DOHH2 (cell line): ENCODE measurements around the gene STK32C.
"Not testable (repeated sequence)": the region's sequence is repeated elsewhere in the genome, so short reads cannot be mapped to it uniquely, and the experiment has no call there.

Experiments
- CTCF ChIP-seq: fragments of 200-600 bp; sonication (generic); IDR thresholded peaks from one replicate; pipeline ENCODE4 v1.5.1; 2014; ENCODE audit warnings: antibody characterized with exemption, mild to moderate bottlenecking, low read depth, low read length; ENCODE audit not compliant: poor library complexity, severe bottlenecking
- EZH2phosphoT487 ChIP-seq: fragments of 200-600 bp; sonication (generic); IDR thresholded peaks from 2 replicates; pipeline ENCODE4 v1.6.1; 2017; ENCODE audit warnings: borderline replicate concordance, mild to moderate bottlenecking, antibody characterized with exemption, low read length, moderate library complexity, mixed read lengths

- not testable (repeated sequence) for TF ChIP-seq CTCF, EZH2phosphoT487
Observed at GRCh38 chr10:132159302-132160230, 148.2 kb downstream of the STK32C start.
